ENCODE results near the gene ZNF764.

GRCh38 chr16:30509081-30509765 lies 49.0 kb downstream of the ZNF764 start:
- TF ChIP-seq, protein P1, sequence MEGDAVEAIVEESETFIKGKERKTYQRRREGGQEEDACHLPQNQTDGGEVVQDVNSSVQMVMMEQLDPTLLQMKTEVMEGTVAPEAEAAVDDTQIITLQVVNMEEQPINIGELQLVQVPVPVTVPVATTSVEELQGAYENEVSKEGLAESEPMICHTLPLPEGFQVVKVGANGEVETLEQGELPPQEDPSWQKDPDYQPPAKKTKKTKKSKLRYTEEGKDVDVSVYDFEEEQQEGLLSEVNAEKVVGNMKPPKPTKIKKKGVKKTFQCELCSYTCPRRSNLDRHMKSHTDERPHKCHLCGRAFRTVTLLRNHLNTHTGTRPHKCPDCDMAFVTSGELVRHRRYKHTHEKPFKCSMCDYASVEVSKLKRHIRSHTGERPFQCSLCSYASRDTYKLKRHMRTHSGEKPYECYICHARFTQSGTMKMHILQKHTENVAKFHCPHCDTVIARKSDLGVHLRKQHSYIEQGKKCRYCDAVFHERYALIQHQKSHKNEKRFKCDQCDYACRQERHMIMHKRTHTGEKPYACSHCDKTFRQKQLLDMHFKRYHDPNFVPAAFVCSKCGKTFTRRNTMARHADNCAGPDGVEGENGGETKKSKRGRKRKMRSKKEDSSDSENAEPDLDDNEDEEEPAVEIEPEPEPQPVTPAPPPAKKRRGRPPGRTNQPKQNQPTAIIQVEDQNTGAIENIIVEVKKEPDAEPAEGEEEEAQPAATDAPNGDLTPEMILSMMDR (IDR thresholded peaks at IDR 0.05) = no peak
- TF ChIP-seq POLR2A (IDR thresholded peaks at IDR 0.05) = no peak

Data from tibial nerve (tissue), 3 donors.